ENCODE measurements around the gene TTC3.
"Not testable (repeated sequence)": the region's sequence is repeated elsewhere in the genome, so short reads cannot be mapped to it uniquely, and the experiment has no call there.

Gene TTC3

DNA sequence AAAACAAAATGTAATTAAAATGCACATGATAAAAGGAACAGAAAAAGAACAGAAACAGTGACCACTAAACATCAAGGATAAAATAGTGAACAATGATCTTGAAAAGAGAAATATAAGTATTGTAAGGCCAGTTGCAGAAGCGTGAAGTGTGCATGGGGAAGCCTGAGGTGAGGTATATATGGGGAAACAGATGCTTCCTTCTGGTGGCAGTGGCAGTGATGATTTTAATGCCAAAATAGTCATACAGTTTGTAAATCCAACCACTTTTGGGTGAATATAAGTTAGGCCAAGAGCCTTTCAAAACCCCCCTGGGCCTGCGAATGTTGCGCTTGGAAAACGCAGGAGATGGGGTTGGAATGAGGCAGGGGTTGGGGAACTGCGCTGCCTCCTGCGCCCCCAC, 27.3 kb downstream of the TTC3 start:
- H3K4me1 ChIP-seq (ENCODE audit: control insufficient read depth in 1 of 2, insufficient read depth in 2 of 2, low read length in 2 of 2) = no peaks in the 10 kb centered on the region
- H3K9me3 ChIP-seq (ENCODE audit: control insufficient read depth in 1 of 2, low read length in 2 of 2) = no peaks in the 10 kb centered on the region
- no peaks in the 10 kb centered on the region for H3K27me3 ChIP-seq (ENCODE audit: low read depth, low read length)
- peaks cover 23 to 34% of the 10 kb centered on the region in 2 donors for H3K36me3 ChIP-seq (ENCODE audit: control insufficient read depth in 1 of 2, insufficient read depth in 2 of 2, low read length in 2 of 2)
- no peak overlapping the region for H3K27ac ChIP-seq (ENCODE audit: low read length)
- no peak overlapping the region for H3K4me3 ChIP-seq (ENCODE audit: low read depth in 1 of 2, low read length in 2 of 2)

DNA sequence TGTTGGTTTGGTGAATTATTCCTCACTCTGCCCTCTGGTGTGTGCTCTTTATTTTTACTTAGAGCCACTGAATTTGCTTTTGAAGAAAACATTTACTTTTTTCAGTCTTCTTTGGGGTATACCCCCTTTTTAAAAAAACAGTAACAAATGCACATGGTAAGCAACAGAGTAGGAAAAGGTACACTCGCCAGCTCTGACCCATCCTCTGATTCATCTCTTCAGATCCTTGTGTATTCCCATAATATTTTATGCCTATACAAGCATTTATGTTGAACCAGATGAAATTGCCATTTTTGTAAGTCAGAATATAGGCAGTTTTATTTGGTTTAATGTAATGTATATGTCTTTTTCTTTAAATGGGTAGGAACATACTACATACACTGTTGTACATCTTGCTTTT, 28.3 kb downstream of the TTC3 start:
- Histone ChIP-seq H3K27me3 (ENCODE audit: low read depth, low read length) (no peaks in the 10 kb centered on the region), H3K36me3 (ENCODE audit: control insufficient read depth in 1 of 2, insufficient read depth in 2 of 2, low read length in 2 of 2) (peaks cover 16 to 23% of the 10 kb centered on the region in 2 donors), H3K27ac (ENCODE audit: low read length) (no peak overlapping the region), H3K9me3 (ENCODE audit: control insufficient read depth in 1 of 2, low read length in 2 of 2) (no peaks in the 10 kb centered on the region), H3K4me1 (ENCODE audit: control insufficient read depth in 1 of 2, insufficient read depth in 2 of 2, low read length in 2 of 2) (no peaks in the 10 kb centered on the region), H3K4me3 (ENCODE audit: low read depth in 1 of 2, low read length in 2 of 2) (no peak overlapping the region)

DNA sequence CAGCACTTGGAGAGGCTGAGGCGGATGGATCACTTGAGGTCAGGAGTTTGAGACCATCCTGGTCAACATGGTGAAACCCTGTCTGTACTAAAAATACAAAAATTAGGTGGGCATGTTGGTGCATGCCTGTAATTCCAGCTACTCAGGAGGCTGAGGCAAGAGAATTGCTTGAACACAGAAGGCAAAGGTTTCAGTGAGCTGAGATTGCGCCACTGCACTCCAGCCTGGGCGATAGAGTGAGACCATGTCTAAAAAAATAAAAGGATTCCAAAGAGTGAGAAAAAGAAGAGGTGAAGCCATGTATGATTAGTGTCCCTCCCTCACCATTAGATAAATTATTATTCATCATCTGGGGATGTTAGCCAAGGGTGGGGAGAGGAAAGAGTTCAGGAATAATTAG, 29.7 kb downstream of the TTC3 start:
- not testable (repeated sequence) for H3K27me3 ChIP-seq (ENCODE audit: low read depth, low read length); H3K27ac ChIP-seq (ENCODE audit: low read length); H3K4me3 ChIP-seq (ENCODE audit: low read depth in 1 of 2, low read length in 2 of 2); H3K4me1 ChIP-seq (ENCODE audit: control insufficient read depth in 1 of 2, insufficient read depth in 2 of 2, low read length in 2 of 2); H3K9me3 ChIP-seq (ENCODE audit: control insufficient read depth in 1 of 2, low read length in 2 of 2)
- H3K36me3 ChIP-seq (ENCODE audit: control insufficient read depth in 1 of 2, insufficient read depth in 2 of 2, low read length in 2 of 2) = peaks cover 6 to 15% of the 10 kb centered on the region in 2 donors

DNA sequence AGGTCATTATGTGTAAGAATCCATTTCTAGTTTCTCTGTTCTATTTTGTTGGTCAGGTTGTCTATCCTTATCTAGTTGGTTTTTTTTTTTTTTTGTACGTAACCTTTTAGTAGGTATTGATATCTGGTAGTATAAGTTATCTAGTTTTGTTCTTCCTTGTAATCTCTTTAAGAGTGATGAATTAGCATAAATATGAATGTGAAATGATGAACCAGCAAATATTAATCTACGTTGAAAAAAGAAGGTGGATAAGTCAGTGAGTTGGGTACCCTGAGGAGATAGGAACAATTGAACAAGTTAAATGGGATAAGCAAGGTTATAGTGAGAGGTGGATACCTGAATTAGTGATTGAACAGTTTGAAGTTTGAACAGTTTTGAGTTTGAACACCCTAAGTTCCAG, 33.9 kb downstream of the TTC3 start:
- H3K36me3 ChIP-seq (ENCODE audit: control insufficient read depth in 1 of 2, insufficient read depth in 2 of 2, low read length in 2 of 2) = peaks cover 5 to 6% of the 10 kb centered on the region in 2 donors
- H3K27ac ChIP-seq (ENCODE audit: low read length) = no peak overlapping the region
- H3K4me3 ChIP-seq (ENCODE audit: low read depth in 1 of 2, low read length in 2 of 2) = no peak overlapping the region
- no peaks in the 10 kb centered on the region for H3K27me3 ChIP-seq (ENCODE audit: low read depth, low read length)
- H3K4me1 ChIP-seq (ENCODE audit: control insufficient read depth in 1 of 2, insufficient read depth in 2 of 2, low read length in 2 of 2) = no peaks in the 10 kb centered on the region
- H3K9me3 ChIP-seq (ENCODE audit: control insufficient read depth in 1 of 2, low read length in 2 of 2) = no peaks in the 10 kb centered on the region

DNA sequence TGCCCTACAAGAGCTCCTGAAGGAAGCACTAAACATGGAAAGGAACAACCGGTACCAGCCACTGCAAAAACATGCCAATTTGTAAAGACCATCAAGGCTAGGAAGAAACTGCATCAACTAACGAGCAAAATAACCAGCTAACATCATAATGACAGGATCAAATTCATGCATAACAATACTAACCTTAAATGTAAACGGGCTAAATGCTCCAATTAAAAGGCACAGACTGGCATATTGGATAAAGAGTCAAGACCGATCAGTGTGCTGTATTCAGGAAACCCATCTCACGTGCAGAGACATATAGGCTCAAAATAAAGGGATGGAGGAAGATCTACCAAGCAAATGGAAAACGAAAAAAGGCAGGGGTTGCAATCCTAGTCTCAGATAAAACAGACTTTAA, 38.0 kb downstream of the TTC3 start:
- H3K27me3 ChIP-seq (ENCODE audit: low read depth, low read length); H3K36me3 ChIP-seq (ENCODE audit: control insufficient read depth in 1 of 2, insufficient read depth in 2 of 2, low read length in 2 of 2); H3K27ac ChIP-seq (ENCODE audit: low read length); H3K9me3 ChIP-seq (ENCODE audit: control insufficient read depth in 1 of 2, low read length in 2 of 2); H3K4me3 ChIP-seq (ENCODE audit: low read depth in 1 of 2, low read length in 2 of 2); H3K4me1 ChIP-seq (ENCODE audit: control insufficient read depth in 1 of 2, insufficient read depth in 2 of 2, low read length in 2 of 2): not testable (repeated sequence)

DNA sequence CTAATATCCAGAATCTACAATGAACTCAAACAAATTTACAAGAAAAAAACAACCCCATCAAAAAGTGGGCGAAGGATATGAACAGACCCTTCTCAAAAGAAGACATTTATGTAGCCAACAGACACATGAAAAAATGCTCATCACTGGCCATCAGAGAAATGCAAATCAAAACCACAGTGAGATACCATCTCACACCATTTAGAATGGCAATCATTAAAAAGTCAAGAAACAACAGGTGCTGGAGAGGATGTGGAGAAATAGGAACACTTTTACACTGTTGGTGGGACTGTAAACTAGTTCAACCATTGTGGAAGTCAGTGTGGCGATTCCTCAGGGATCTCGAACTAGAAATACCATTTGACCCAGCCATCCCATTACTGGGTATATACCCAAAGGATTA, 41.2 kb downstream of the TTC3 start:
- not testable (repeated sequence) for H3K4me1 ChIP-seq (ENCODE audit: control insufficient read depth in 1 of 2, insufficient read depth in 2 of 2, low read length in 2 of 2); H3K4me3 ChIP-seq (ENCODE audit: low read depth in 1 of 2, low read length in 2 of 2); H3K9me3 ChIP-seq (ENCODE audit: control insufficient read depth in 1 of 2, low read length in 2 of 2); H3K27me3 ChIP-seq (ENCODE audit: low read depth, low read length); H3K36me3 ChIP-seq (ENCODE audit: control insufficient read depth in 1 of 2, insufficient read depth in 2 of 2, low read length in 2 of 2); H3K27ac ChIP-seq (ENCODE audit: low read length)

DNA sequence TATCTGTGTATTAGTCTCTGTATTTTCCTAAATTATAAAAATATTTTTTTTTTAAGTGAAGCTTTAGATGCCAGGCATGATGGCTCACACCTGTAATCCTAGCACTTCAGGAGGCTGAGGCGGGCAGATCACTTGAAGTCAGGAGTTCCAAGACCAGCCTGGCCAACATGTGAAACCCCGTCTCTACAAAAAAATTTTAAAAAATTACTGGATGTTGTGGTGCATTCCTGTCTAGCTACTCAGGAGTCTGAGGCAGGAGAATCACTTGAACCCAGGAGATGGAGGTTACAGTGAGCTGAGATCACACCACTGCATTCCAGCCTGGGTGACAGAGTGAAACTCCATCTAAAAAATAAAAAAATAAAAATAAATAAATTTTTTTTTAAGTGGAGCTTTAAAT, 43.4 kb downstream of the TTC3 start:
- H3K27me3 ChIP-seq (ENCODE audit: low read depth, low read length); H3K9me3 ChIP-seq (ENCODE audit: control insufficient read depth in 1 of 2, low read length in 2 of 2); H3K4me1 ChIP-seq (ENCODE audit: control insufficient read depth in 1 of 2, insufficient read depth in 2 of 2, low read length in 2 of 2); H3K36me3 ChIP-seq (ENCODE audit: control insufficient read depth in 1 of 2, insufficient read depth in 2 of 2, low read length in 2 of 2); H3K27ac ChIP-seq (ENCODE audit: low read length); H3K4me3 ChIP-seq (ENCODE audit: low read depth in 1 of 2, low read length in 2 of 2): not testable (repeated sequence)

DNA sequence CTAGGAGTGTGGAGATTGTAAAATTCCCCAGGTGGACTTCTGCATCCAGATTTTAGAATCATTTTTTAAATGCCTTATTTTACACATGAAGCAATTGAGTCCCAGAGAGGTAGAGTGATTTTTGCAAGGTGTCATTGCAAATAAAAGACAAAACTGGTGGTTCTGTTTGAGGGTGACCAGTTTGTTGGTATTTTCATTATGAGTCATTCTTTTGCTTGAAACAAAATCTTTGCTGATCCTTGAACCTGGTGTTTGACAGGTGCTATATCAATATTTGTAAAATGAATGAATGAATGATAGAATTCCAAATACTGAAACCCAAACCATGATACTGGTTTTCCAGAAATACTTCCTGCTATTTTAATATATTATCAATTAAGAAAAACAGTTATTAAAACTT, 44.1 kb downstream of the TTC3 start:
- Histone ChIP-seq H3K27me3 (ENCODE audit: low read depth, low read length) (no peaks in the 10 kb centered on the region), H3K4me1 (ENCODE audit: control insufficient read depth in 1 of 2, insufficient read depth in 2 of 2, low read length in 2 of 2) (no peaks in the 10 kb centered on the region), H3K4me3 (ENCODE audit: low read depth in 1 of 2, low read length in 2 of 2) (no peak overlapping the region), H3K36me3 (ENCODE audit: control insufficient read depth in 1 of 2, insufficient read depth in 2 of 2, low read length in 2 of 2) (peaks cover 0 to 6% of the 10 kb centered on the region in 2 donors), H3K9me3 (ENCODE audit: control insufficient read depth in 1 of 2, low read length in 2 of 2) (no peaks in the 10 kb centered on the region), H3K27ac (ENCODE audit: low read length) (no peak overlapping the region)

DNA sequence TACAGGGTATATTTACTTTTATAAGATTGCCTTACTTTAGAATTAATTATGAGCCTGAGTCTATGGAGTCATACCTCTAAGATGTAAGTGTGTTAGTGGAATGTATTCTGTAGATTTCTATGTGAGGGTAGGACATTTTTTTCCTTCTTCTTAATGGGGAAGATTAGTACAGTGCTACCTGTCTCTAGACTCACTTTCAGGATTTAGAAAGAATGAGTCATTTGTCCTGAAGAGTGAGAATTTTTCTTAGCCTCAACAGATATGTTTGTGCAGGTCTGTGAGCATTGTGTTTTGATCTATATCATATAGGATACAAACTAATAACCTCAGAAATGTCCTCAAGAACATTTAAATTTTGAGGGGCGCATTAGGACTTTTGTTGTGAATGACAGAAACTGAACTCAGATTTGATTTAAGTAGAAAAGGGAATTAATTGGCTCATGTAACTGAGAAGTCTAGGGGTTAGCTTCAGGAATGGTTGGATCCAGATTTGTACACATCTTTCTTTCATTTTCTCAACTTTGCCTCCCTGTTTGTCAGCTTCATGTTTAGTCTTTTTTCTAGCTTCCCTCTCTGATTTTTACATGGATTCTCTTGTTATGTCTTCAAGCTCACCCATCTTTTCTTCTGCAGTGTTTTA, 45.3 kb downstream of the TTC3 start:
- Histone ChIP-seq H3K4me3 (ENCODE audit: low read depth in 1 of 2, low read length in 2 of 2) (no peak overlapping the region), H3K27me3 (ENCODE audit: low read depth, low read length) (no peaks in the 10 kb centered on the region), H3K27ac (ENCODE audit: low read length) (no peak overlapping the region), H3K36me3 (ENCODE audit: control insufficient read depth in 1 of 2, insufficient read depth in 2 of 2, low read length in 2 of 2) (peaks cover 4 to 6% of the 10 kb centered on the region in 2 donors), H3K4me1 (ENCODE audit: control insufficient read depth in 1 of 2, insufficient read depth in 2 of 2, low read length in 2 of 2) (no peaks in the 10 kb centered on the region), H3K9me3 (ENCODE audit: control insufficient read depth in 1 of 2, low read length in 2 of 2) (no peaks in the 10 kb centered on the region)

DNA sequence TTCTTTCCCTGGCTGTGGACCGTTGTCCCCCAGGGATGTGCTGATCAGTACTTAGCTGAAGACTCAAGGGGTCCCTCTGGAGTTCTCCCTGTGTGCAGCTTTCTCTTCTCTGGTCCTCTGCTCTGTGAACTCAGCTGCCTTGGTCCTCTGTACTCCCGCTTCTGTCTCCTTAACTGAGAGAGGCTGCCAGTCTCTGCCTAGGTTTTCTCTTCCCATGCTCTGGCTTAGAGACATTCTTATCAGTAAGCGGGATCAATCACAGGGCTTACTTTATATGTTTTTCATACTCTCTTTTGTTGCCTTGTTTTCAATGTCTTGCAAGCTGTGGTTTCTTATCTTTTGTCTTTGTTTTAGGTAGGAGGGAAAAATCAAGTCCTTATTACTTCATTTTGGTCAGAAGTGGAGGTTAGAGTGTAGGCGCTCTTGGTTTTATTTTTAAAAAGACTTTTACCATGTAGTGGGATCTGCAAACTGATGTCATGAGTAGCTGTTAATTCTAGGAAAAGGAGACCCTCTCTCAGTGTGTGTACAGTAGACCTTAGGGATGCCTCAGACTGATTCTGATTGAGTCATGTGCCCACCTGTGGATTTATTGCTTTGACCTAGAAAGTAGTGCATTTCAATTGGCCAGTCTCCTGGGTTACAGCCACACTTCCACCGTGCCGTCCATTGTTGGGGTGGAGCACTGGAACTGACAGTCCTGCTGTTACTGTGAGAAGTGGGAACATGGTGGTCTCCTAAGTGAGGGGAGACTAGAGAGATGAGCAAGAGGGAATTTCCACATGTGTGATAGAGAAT, 46.6 kb downstream of the TTC3 start:
- Histone ChIP-seq H3K36me3 (ENCODE audit: control insufficient read depth in 1 of 2, insufficient read depth in 2 of 2, low read length in 2 of 2) (peaks cover 6 to 7% of the 10 kb centered on the region in 2 donors), H3K9me3 (ENCODE audit: control insufficient read depth in 1 of 2, low read length in 2 of 2) (no peaks in the 10 kb centered on the region), H3K27me3 (ENCODE audit: low read depth, low read length) (no peaks in the 10 kb centered on the region), H3K4me3 (ENCODE audit: low read depth in 1 of 2, low read length in 2 of 2) (no peak overlapping the region), H3K27ac (ENCODE audit: low read length) (no peak overlapping the region), H3K4me1 (ENCODE audit: control insufficient read depth in 1 of 2, insufficient read depth in 2 of 2, low read length in 2 of 2) (no peaks in the 10 kb centered on the region)

DNA sequence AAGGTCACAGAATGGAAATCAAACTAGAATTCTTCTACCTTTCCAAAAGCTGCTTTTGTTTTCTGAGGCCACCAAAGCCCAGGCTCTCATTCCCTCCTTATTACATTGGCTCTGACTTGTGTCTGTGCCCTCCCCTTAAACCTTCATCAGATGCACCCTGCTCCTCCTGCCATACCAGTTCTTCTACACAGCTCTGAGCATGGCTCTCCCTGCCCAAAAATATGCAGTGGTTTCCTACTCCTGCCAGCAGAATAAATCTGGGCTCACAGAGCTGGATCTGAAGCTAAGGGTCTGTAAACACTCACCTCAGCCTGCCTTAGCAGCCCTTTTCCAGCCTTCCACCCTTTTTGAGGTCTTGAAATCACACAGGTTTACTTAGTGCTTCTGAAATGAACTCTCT, 55.0 kb downstream of the TTC3 start:
- H3K36me3 ChIP-seq (ENCODE audit: control insufficient read depth in 1 of 2, insufficient read depth in 2 of 2, low read length in 2 of 2) = peaks cover 33 to 35% of the 10 kb centered on the region in 2 donors
- no peaks in the 10 kb centered on the region for H3K4me1 ChIP-seq (ENCODE audit: control insufficient read depth in 1 of 2, insufficient read depth in 2 of 2, low read length in 2 of 2)
- no peak overlapping the region for H3K27ac ChIP-seq (ENCODE audit: low read length)
- H3K27me3 ChIP-seq (ENCODE audit: low read depth, low read length) = no peaks in the 10 kb centered on the region
- H3K4me3 ChIP-seq (ENCODE audit: low read depth in 1 of 2, low read length in 2 of 2) = no peak overlapping the region
- H3K9me3 ChIP-seq (ENCODE audit: control insufficient read depth in 1 of 2, low read length in 2 of 2) = no peaks in the 10 kb centered on the region

DNA sequence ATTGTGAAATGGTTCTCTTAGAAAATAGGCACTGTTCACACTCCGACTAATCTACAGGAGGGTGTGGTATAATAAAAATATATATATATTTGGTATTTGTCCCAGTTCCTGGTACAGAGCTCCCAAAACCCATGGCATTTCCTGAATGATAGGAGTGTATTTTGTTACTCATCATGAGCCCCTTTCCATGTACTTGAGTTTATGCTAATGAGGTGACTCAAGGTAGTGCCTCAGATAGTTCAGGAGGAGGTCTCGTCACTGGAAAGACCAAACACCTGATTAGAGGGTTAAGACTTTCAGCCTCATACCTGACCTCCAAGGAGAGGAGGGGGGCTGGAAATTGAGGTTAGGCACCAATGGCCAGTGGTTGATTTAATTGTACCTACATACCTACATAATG, 57.9 kb downstream of the TTC3 start:
- Histone ChIP-seq H3K27ac (ENCODE audit: low read length) (no peak overlapping the region), H3K4me3 (ENCODE audit: low read depth in 1 of 2, low read length in 2 of 2) (no peak overlapping the region), H3K9me3 (ENCODE audit: control insufficient read depth in 1 of 2, low read length in 2 of 2) (no peaks in the 10 kb centered on the region), H3K4me1 (ENCODE audit: control insufficient read depth in 1 of 2, insufficient read depth in 2 of 2, low read length in 2 of 2) (no peaks in the 10 kb centered on the region), H3K27me3 (ENCODE audit: low read depth, low read length) (no peaks in the 10 kb centered on the region), H3K36me3 (ENCODE audit: control insufficient read depth in 1 of 2, insufficient read depth in 2 of 2, low read length in 2 of 2) (peaks cover 41 to 50% of the 10 kb centered on the region in 2 donors)

All from muscle layer of duodenum (tissue), 2 donors.